ENCODE results near the gene CWC15.

GRCh38 chr11:94923004-94923334 is 50.4 kb downstream of the CWC15 start:
- TF ChIP-seq POLR2AphosphoS5 (IDR thresholded peaks at IDR 0.05) (no peak), CTCF (IDR thresholded peaks at IDR 0.05; ENCODE audit: poor library complexity, severe bottlenecking) (no peak)

Measured in neural cell (in vitro differentiated cells).